Measurements from ENCODE around the gene KLKB1. TPM values are rescaled to one million over a fixed set of nuclear protein-coding genes. Genes with fewer than 3 reads are reported as not detected.
A peak's percentile ranks its signal among the peaks of the same experiment; 100 is the strongest.
"Not testable (repeated sequence)": the region's sequence is repeated elsewhere in the genome, so short reads cannot be mapped to it uniquely, and the experiment has no call there.

KLKB1 gene
- total RNA-seq, 1 experiment from 2014 or later: 10.1 TPM

- DNase-seq (ENCODE audit: low spot score); H3K27me3 Mint-ChIP-seq (ENCODE audit: low read depth); H3K9me3 Mint-ChIP-seq; H3K4me1 Mint-ChIP-seq; H3K36me3 Mint-ChIP-seq; CTCF ChIA-PET; H3K4me3 Mint-ChIP-seq; ATAC-seq; H3K27ac Mint-ChIP-seq: not testable (repeated sequence)
- POLR2A ChIA-PET: interaction anchor here (0.7 kb wide), 1 partner anchor 33 kb away, joined by 3 read pairs; no protein-coding TSS in a partner anchor
- peak; percentile 98 for TF ChIP-seq ZNF121 (CRISPR knock-in tag; IDR thresholded peaks at IDR 0.05)
Observed at GRCh38 chr4:186273392-186273789, 46.1 kb downstream of the KLKB1 start.

GRCh38 chr4:186283311-186283710 is 56.0 kb downstream of the KLKB1 start:
- ChIA-PET CTCF (interaction anchor here (0.5 kb wide), 1 partner anchor 218 kb away, joined by 4 read pairs; no protein-coding TSS in a partner anchor), POLR2A (no interaction called here)
- no peaks in the 10 kb centered on the region for H3K27me3 Mint-ChIP-seq (ENCODE audit: low read depth)
- H3K4me1 Mint-ChIP-seq: peaks cover 9% of the 10 kb centered on the region; the same call in 1 of the 2 replicates
- DNase-seq (ENCODE audit: low spot score): no peak
- no peak for ATAC-seq
- no peak overlapping the region for H3K27ac Mint-ChIP-seq
- no peaks in the 10 kb centered on the region for H3K9me3 Mint-ChIP-seq
- H3K4me3 Mint-ChIP-seq: no peak overlapping the region
- TF ChIP-seq, protein P1, sequence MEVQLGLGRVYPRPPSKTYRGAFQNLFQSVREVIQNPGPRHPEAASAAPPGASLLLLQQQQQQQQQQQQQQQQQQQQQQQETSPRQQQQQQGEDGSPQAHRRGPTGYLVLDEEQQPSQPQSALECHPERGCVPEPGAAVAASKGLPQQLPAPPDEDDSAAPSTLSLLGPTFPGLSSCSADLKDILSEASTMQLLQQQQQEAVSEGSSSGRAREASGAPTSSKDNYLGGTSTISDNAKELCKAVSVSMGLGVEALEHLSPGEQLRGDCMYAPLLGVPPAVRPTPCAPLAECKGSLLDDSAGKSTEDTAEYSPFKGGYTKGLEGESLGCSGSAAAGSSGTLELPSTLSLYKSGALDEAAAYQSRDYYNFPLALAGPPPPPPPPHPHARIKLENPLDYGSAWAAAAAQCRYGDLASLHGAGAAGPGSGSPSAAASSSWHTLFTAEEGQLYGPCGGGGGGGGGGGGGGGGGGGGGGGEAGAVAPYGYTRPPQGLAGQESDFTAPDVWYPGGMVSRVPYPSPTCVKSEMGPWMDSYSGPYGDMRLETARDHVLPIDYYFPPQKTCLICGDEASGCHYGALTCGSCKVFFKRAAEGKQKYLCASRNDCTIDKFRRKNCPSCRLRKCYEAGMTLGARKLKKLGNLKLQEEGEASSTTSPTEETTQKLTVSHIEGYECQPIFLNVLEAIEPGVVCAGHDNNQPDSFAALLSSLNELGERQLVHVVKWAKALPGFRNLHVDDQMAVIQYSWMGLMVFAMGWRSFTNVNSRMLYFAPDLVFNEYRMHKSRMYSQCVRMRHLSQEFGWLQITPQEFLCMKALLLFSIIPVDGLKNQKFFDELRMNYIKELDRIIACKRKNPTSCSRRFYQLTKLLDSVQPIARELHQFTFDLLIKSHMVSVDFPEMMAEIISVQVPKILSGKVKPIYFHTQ (CRISPR knock-in tag; IDR thresholded peaks at IDR 0.05): no peak
- TF ChIP-seq MXD4 (CRISPR knock-in tag; IDR thresholded peaks at IDR 0.05; ENCODE audit: borderline replicate concordance) (no peak), ATF1 (CRISPR knock-in tag; IDR thresholded peaks at IDR 0.05) (no peak), ZNF425 (CRISPR knock-in tag; conservative IDR thresholded peaks at IDR 0.05) (no peak)
- TF ChIP-seq, protein P2, sequence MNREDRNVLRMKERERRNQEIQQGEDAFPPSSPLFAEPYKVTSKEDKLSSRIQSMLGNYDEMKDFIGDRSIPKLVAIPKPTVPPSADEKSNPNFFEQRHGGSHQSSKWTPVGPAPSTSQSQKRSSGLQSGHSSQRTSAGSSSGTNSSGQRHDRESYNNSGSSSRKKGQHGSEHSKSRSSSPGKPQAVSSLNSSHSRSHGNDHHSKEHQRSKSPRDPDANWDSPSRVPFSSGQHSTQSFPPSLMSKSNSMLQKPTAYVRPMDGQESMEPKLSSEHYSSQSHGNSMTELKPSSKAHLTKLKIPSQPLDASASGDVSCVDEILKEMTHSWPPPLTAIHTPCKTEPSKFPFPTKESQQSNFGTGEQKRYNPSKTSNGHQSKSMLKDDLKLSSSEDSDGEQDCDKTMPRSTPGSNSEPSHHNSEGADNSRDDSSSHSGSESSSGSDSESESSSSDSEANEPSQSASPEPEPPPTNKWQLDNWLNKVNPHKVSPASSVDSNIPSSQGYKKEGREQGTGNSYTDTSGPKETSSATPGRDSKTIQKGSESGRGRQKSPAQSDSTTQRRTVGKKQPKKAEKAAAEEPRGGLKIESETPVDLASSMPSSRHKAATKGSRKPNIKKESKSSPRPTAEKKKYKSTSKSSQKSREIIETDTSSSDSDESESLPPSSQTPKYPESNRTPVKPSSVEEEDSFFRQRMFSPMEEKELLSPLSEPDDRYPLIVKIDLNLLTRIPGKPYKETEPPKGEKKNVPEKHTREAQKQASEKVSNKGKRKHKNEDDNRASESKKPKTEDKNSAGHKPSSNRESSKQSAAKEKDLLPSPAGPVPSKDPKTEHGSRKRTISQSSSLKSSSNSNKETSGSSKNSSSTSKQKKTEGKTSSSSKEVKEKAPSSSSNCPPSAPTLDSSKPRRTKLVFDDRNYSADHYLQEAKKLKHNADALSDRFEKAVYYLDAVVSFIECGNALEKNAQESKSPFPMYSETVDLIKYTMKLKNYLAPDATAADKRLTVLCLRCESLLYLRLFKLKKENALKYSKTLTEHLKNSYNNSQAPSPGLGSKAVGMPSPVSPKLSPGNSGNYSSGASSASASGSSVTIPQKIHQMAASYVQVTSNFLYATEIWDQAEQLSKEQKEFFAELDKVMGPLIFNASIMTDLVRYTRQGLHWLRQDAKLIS (CRISPR knock-in tag; IDR thresholded peaks at IDR 0.05; ENCODE audit: borderline replicate concordance): no peak
- TF ChIP-seq, protein P3, sequence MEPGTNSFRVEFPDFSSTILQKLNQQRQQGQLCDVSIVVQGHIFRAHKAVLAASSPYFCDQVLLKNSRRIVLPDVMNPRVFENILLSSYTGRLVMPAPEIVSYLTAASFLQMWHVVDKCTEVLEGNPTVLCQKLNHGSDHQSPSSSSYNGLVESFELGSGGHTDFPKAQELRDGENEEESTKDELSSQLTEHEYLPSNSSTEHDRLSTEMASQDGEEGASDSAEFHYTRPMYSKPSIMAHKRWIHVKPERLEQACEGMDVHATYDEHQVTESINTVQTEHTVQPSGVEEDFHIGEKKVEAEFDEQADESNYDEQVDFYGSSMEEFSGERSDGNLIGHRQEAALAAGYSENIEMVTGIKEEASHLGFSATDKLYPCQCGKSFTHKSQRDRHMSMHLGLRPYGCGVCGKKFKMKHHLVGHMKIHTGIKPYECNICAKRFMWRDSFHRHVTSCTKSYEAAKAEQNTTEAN (CRISPR knock-in tag; IDR thresholded peaks at IDR 0.05): no peak
- TF ChIP-seq, protein P4, sequence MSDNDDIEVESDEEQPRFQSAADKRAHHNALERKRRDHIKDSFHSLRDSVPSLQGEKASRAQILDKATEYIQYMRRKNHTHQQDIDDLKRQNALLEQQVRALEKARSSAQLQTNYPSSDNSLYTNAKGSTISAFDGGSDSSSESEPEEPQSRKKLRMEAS (CRISPR knock-in tag; IDR thresholded peaks at IDR 0.05): no peak
- no peaks in the 10 kb centered on the region for H3K36me3 Mint-ChIP-seq

GRCh38 chr4:186285147-186285546 is 57.8 kb downstream of the KLKB1 start:
- ChIA-PET POLR2A (no interaction called here), CTCF (no interaction called here)
- no peak for DNase-seq (ENCODE audit: low spot score)
- no peaks in the 10 kb centered on the region for H3K9me3 Mint-ChIP-seq
- H3K4me1 Mint-ChIP-seq: peaks cover 6% of the 10 kb centered on the region; the same call in 1 of the 2 replicates
- H3K36me3 Mint-ChIP-seq: no peaks in the 10 kb centered on the region
- H3K4me3 Mint-ChIP-seq: no peak overlapping the region
- no peaks in the 10 kb centered on the region for H3K27me3 Mint-ChIP-seq (ENCODE audit: low read depth)
- TF ChIP-seq ZNF219 (CRISPR knock-in tag; IDR thresholded peaks at IDR 0.05; ENCODE audit: borderline replicate concordance): no peak
- TF ChIP-seq CREM (CRISPR knock-in tag; IDR thresholded peaks at IDR 0.05): no peak
- no peak for ATAC-seq
- no peak overlapping the region for H3K27ac Mint-ChIP-seq
